B cell (primary cell): ENCODE measurements around the gene HOMER2. TPM values are rescaled to one million over a fixed set of nuclear protein-coding genes. Genes with fewer than 3 reads are reported as not detected.

Source experiments
- ATAC-seq: fragments of 200-7000 bp; cut with Tn5 transposase; one replicate; pipeline ENCODE4 v1.10.0; 2021; ENCODE audit warnings: low read depth, mild to moderate bottlenecking, moderate number of reproducible peaks, moderate library complexity
- CTCF ChIA-PET: fragments of 350-600 bp; sonication (Branson Sonifier 250); formaldehyde crosslinking; loops from one replicate; lab custom pipeline; 2021; ENCODE audit warnings: antibody characterized with exemption, inconsistent platforms; lab: Charles Lee
- POLR2A ChIA-PET: fragments of 350-600 bp; sonication (Branson Sonifier 250); formaldehyde crosslinking; loops from one replicate; lab custom pipeline; 2021; ENCODE audit warnings: antibody characterized with exemption; lab: Charles Lee
- DNase-seq: peaks from one replicate; pipeline ENCODE4 v3.0.0; 2013
- H2AFZ ChIP-seq: 2 replicates; pipeline ENCODE4 v1.6.1; 2012; ENCODE audit warnings: mild to moderate bottlenecking, low read depth, low read length; ENCODE audit not compliant: insufficient read depth, poor library complexity, severe bottlenecking
- H3K27ac ChIP-seq, 2 donors: 1 replicate in 1 of 2; 2 replicates in 1 of 2; pipeline ENCODE4 v1.5.1; 2012 to 2013; ENCODE audit warnings: low read length in 2 of 2, mild to moderate bottlenecking in 2 of 2, moderate library complexity in 1 of 2
- H3K27me3 ChIP-seq, 4 experiments: fragments of 200-600 bp in 1 of 4; sonication (generic) in 1 of 4; replicated peaks in 1 of 4; 1 replicate in 2 of 4; 2 replicates in 2 of 4; pipeline versions ENCODE4 v1.6.1 to v1.7.0; 2013 to 2016; ENCODE audit warnings: low read length in 3 of 4, mild to moderate bottlenecking in 2 of 4, mixed read lengths in 1 of 4, moderate library complexity in 1 of 4; ENCODE audit not compliant: insufficient read depth in 4 of 4, control insufficient read depth in 3 of 4; ENCODE audit errors: control extremely low read depth in 1 of 4
- H3K36me3 ChIP-seq, 2 experiments: replicated peaks in 1 of 2; 1 replicate in 1 of 2; 2 replicates in 1 of 2; pipeline versions ENCODE4 v1.6.1 to v1.7.1; 2013; ENCODE audit warnings: low read length in 1 of 2; ENCODE audit not compliant: insufficient read depth in 2 of 2, control insufficient read depth in 1 of 2; ENCODE audit errors: control extremely low read depth in 1 of 2, extremely low read depth in 1 of 2
- H3K4me1 ChIP-seq, 2 donors: fragments of 200-600 bp in 1 of 2; sonication (generic) in 1 of 2; 1 replicate in 1 of 2; 2 replicates in 1 of 2; pipeline versions ENCODE4 v1.5.1 to v1.6.1; 2013 to 2017; ENCODE audit warnings: low read length in 2 of 2; ENCODE audit not compliant: control insufficient read depth in 2 of 2, insufficient read depth in 2 of 2
- H3K4me2 ChIP-seq: replicated peaks from 2 replicates; pipeline ENCODE3; 2012; ENCODE audit warnings: mild to moderate bottlenecking, low read depth, low read length; ENCODE audit not compliant: poor library complexity, severe bottlenecking
- H3K4me3 ChIP-seq, 5 experiments: fragments of 200-600 bp in 1 of 5; sonication (generic) in 1 of 5; 1 replicate in 3 of 5; 2 replicates in 2 of 5; pipeline versions ENCODE4 v1.5.1 to v1.7.0; 2011 to 2016; ENCODE audit warnings: low read length in 4 of 5, mild to moderate bottlenecking in 4 of 5, low read depth in 2 of 5, control low read depth in 1 of 5, moderate library complexity in 1 of 5; ENCODE audit not compliant: insufficient read depth in 1 of 5; ENCODE audit errors: control extremely low read depth in 1 of 5, extremely low read depth in 1 of 5
- H3K79me2 ChIP-seq: fragments of 200-600 bp; sonication (generic); one replicate; pipeline ENCODE4 v1.6.0; 2016; ENCODE audit warnings: low read length; ENCODE audit not compliant: control insufficient read depth, insufficient read depth
- H3K9ac ChIP-seq: fragments of 200-600 bp; sonication (generic); 2 replicates; pipeline ENCODE4 v1.6.1; 2017; ENCODE audit warnings: mild to moderate bottlenecking, low read length, moderate library complexity
- H3K9me3 ChIP-seq, 3 donors: one replicate each; pipeline versions ENCODE4 v1.6.1 to v1.7.1; 2013; ENCODE audit warnings: low read length in 2 of 3; ENCODE audit not compliant: control insufficient read depth in 2 of 3, insufficient read depth in 1 of 3; ENCODE audit errors: control extremely low read depth in 1 of 3
- H4K20me1 ChIP-seq: 2 replicates; pipeline ENCODE4 v1.6.0; 2012; ENCODE audit warnings: mild to moderate bottlenecking, low read length; ENCODE audit not compliant: insufficient read depth, control insufficient read depth, poor library complexity, severe bottlenecking
- H3K27ac Mint-ChIP-seq: one replicate; pipeline ENCODE4 v1.8.0; 2021; ENCODE audit warnings: mixed read lengths
- H3K27me3 Mint-ChIP-seq: one replicate; pipeline ENCODE4 v1.8.0; 2021; ENCODE audit warnings: mixed read lengths
- H3K4me1 Mint-ChIP-seq: one replicate; pipeline ENCODE4 v1.8.0; 2021; ENCODE audit warnings: mixed read lengths
- H3K4me3 Mint-ChIP-seq: one replicate; pipeline ENCODE4 v1.8.0; 2021; ENCODE audit warnings: mixed read lengths
- H3K9me3 Mint-ChIP-seq: one replicate; pipeline ENCODE4 v1.8.0; 2022; ENCODE audit warnings: mixed read lengths; ENCODE audit not compliant: insufficient read depth
- EZH2 ChIP-seq: IDR thresholded peaks from 2 replicates; pipeline ENCODE4 v1.6.1; 2012; ENCODE audit warnings: borderline replicate concordance, low read depth, mild to moderate bottlenecking, moderate library complexity, low read length; ENCODE audit not compliant: insufficient read depth, poor library complexity, severe bottlenecking
- WGBS: methylation state at CpG from one replicate; pipeline ENCODE4 v1.1.5; 2013; ENCODE audit warnings: missing lambda C conversion rate; ENCODE audit not compliant: insufficient coverage; 5-methylcytosine and 5-hydroxymethylcytosine counted together
- intact Hi-C: fragments of 100-400 bp; cut with micrococcal nuclease; formaldehyde crosslinking; loops from one replicate; pipeline ENCODE4 v1.10.0; 2022
- polyA plus RNA-seq: library from polyadenylated mRNA; depleted of rRNA; stranded (reverse); fragments of >200 nt; gene quantifications from 2 replicates; pipeline ENCODE4 v1.2.3, GENCODE V29; 2012
- total RNA-seq, 2 donors: library from RNA; stranded (reverse); fragments of 120-200 nt in 1 of 2; gene quantifications; 1 replicate in 1 of 2; 2 replicates in 1 of 2; pipeline versions ENCODE4 v1.2.3 to v1.2.4, GENCODE V29; 2013 to 2022
- TF ChIP-seq, protein P1 (sequence below): fragments of 200-600 bp; IDR thresholded peaks from one replicate; pipeline ENCODE4 v1.8.0; 2022; ENCODE audit warnings: antibody characterized with exemption, mild to moderate bottlenecking

The HOMER2 gene
- total and polyA plus RNA-seq, 2 donors (not counting 1 experiment from before 2014, with no cell fraction given): 5.7 to 19.5 TPM

DNA sequence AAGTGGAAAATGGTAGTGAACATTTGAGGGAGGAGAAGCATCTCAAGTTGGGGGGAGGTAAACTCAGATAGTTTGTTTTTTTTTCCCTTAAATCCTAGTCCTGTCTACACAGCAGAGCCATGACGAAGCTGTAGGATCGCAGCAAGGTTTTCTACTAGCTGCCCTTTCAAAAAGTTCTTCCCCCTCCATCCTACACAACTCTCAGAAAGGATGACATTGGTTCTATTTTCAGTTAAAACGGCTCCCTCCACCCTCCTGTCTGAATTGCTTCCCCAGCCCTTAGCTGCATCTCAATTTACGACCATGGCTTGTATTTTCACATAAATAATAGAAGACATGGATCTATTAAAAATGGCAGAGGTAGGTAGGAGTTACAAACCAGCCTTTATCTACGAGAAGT lies 2.2 kb downstream of the HOMER2 start:
- no peak overlapping the region for H3K4me3 Mint-ChIP-seq
- H3K4me3 ChIP-seq: no peak overlapping the region
- H3K27ac Mint-ChIP-seq: no peak overlapping the region
- TF ChIP-seq, protein P1, sequence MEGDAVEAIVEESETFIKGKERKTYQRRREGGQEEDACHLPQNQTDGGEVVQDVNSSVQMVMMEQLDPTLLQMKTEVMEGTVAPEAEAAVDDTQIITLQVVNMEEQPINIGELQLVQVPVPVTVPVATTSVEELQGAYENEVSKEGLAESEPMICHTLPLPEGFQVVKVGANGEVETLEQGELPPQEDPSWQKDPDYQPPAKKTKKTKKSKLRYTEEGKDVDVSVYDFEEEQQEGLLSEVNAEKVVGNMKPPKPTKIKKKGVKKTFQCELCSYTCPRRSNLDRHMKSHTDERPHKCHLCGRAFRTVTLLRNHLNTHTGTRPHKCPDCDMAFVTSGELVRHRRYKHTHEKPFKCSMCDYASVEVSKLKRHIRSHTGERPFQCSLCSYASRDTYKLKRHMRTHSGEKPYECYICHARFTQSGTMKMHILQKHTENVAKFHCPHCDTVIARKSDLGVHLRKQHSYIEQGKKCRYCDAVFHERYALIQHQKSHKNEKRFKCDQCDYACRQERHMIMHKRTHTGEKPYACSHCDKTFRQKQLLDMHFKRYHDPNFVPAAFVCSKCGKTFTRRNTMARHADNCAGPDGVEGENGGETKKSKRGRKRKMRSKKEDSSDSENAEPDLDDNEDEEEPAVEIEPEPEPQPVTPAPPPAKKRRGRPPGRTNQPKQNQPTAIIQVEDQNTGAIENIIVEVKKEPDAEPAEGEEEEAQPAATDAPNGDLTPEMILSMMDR: no peak
- no peak for TF ChIP-seq EZH2
- H3K9ac ChIP-seq: no peak overlapping the region
- ATAC-seq (no peak), DNase-seq (no peak)
- H3K9me3 Mint-ChIP-seq: no peaks in the 10 kb centered on the region
- ChIA-PET POLR2A (interaction anchor here (0.6 kb wide), 1 partner anchor 207 kb away, joined by 4 read pairs; no protein-coding TSS in a partner anchor), CTCF (no interaction called here)
- no peaks in the 10 kb centered on the region for H3K79me2 ChIP-seq
- no peaks in the 10 kb centered on the region for H3K36me3 ChIP-seq
- peak overlapping the region; percentile 84 for H3K4me2 ChIP-seq
- H3K27me3 ChIP-seq: peaks cover 0 to 5% (median 5%) of the 10 kb centered on the region in 4 experiments
- no peaks in the 10 kb centered on the region for H3K9me3 ChIP-seq
- no peak overlapping the region for H3K27ac ChIP-seq
- peaks cover 12% of the 10 kb centered on the region for H3K4me1 Mint-ChIP-seq
- H3K27me3 Mint-ChIP-seq: peaks cover 22% of the 10 kb centered on the region
- H2AFZ ChIP-seq: no peak overlapping the region
- WGBS: no CpG with 5 or more reads among the region's 5 CpGs
- peaks cover 22 to 27% of the 10 kb centered on the region in 2 donors for H3K4me1 ChIP-seq
- no peaks in the 10 kb centered on the region for H4K20me1 ChIP-seq
- intact Hi-C loops: no loop called here

DNA sequence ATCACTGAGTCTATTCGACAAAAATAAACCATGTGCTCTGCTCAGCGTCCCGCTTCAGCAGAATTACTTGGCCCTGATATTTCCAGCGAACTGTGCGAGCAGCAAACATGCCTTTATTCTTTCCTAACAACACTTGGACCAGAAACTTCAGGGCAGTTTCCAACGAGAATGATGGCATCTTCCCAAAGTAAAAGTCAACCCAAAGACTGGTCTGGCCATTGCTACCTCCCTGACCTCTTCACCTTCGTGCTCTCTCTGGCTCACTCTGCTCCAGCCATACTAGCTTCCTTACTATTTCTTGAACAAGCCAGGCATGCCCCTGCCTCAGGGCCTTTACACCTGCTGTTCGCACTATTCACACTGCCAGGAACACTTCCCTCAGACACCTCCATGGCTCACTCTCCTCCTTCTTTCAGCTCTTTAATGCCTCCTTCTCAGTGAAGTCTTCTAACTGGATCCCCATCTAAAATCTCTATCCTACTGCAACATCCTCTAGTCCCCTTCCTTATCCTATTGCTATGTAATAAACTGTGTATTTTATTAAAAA lies 6.3 kb downstream of the HOMER2 start:
- H3K27me3 Mint-ChIP-seq: peaks cover 14% of the 10 kb centered on the region
- no peaks in the 10 kb centered on the region for H3K9me3 Mint-ChIP-seq
- peaks cover 12% of the 10 kb centered on the region for H3K4me1 Mint-ChIP-seq
- Histone ChIP-seq H3K4me1 (peaks cover 18 to 24% of the 10 kb centered on the region in 2 donors), H3K27me3 (peaks cover 0 to under 1% (median 0%) of the 10 kb centered on the region in 4 experiments), H3K9ac (no peak overlapping the region), H3K27ac (no peak overlapping the region), H3K9me3 (no peaks in the 10 kb centered on the region), H2AFZ (no peak overlapping the region), H3K36me3 (no peaks in the 10 kb centered on the region), H4K20me1 (no peaks in the 10 kb centered on the region), H3K4me2 (no peak overlapping the region), H3K4me3 (no peak overlapping the region), H3K79me2 (no peaks in the 10 kb centered on the region)
- no peak overlapping the region for H3K4me3 Mint-ChIP-seq
- intact Hi-C loops: no loop called here
- no peak overlapping the region for H3K27ac Mint-ChIP-seq
- TF ChIP-seq, protein P1: no peak
- DNase-seq (no peak), ATAC-seq (no peak)
- ChIA-PET POLR2A (no interaction called here), CTCF (no interaction called here)
- WGBS: 96% methylated on average over 8 of the region's 8 CpGs
